Measurements from ENCODE around the gene CAPN11. TPM values are rescaled to one million over a fixed set of nuclear protein-coding genes. Genes with fewer than 3 reads are reported as not detected.
A peak's percentile ranks its signal among the peaks of the same experiment; 100 is the strongest.

The CAPN11 gene
- total and polyA plus RNA-seq, 9 of the 15 experiments (the other 6 are each of a cell fraction or from before 2014, with no cell fraction given): 0.03 to 0.61 (median 0.17) TPM; not detected in 1

GRCh38 chr6:44201638-44202303, 43.2 kb downstream of the CAPN11 start (continued):
- TF ChIP-seq KDM5B (IDR thresholded peaks at IDR 0.05; ENCODE audit: insufficient replicate concordance, low read depth, low read length) (peak; percentile 48), ZFP30 (CRISPR knock-in tag; IDR thresholded peaks at IDR 0.05; ENCODE audit: borderline replicate concordance) (no peak), ARHGAP35 (IDR thresholded peaks at IDR 0.05; ENCODE audit: partially characterized antibody) (no peak), PTRF (tag; IDR thresholded peaks at IDR 0.05) (no peak), CC2D1A (IDR thresholded peaks at IDR 0.05) (no peak), PRDM10 (IDR thresholded peaks at IDR 0.05; ENCODE audit: partially characterized antibody) (peak; percentile 9), SFPQ (IDR thresholded peaks at IDR 0.05; ENCODE audit: low read depth, low read length) (no peak), RB1 (IDR thresholded peaks at IDR 0.05; ENCODE audit: low read depth) (no peak; the same call in 1 of the 2 replicates), HMGXB4 (CRISPR knock-in tag; IDR thresholded peaks at IDR 0.05) (no peak), ZNF696 (CRISPR knock-in tag; conservative IDR thresholded peaks at IDR 0.05) (no peak), ZNF511 (CRISPR knock-in tag; IDR thresholded peaks at IDR 0.05) (peak; percentile 84; the same call in 1 of the 2 replicates), IFI16 (CRISPR knock-in tag; IDR thresholded peaks at IDR 0.05) (no peak), CREB1 (IDR thresholded peaks at IDR 0.05) (no peak), CREB1 (CRISPR knock-in tag; IDR thresholded peaks at IDR 0.05) (no peak), GTF2F1 (IDR thresholded peaks at IDR 0.05; ENCODE audit: low read depth, low read length) (no peak), CXXC5 (CRISPR knock-in tag; IDR thresholded peaks at IDR 0.05) (no peak), ZSCAN29 (IDR thresholded peaks at IDR 0.05) (no peak), TFAM (CRISPR knock-in tag; conservative IDR thresholded peaks at IDR 0.05) (no peak), PYGO2 (tag; IDR thresholded peaks at IDR 0.05) (no peak), HDAC8 (tag; IDR thresholded peaks at IDR 0.05) (no peak)

Measured in K562 (cell line).